BLaER1 (cell line): ENCODE results near the gene NUBP2.
A peak's percentile ranks its signal among the peaks of the same experiment; 100 is the strongest.

Experiments used
- H3K27ac ChIP-seq: shearing (Covaris generic); formaldehyde crosslinking; 2 replicates; pipeline ENCODE4 v1.8.1; 2022
- H3K27me3 ChIP-seq: shearing (Covaris generic); formaldehyde crosslinking; 2 replicates; pipeline ENCODE4 v1.8.1; 2022
- H3K36me3 ChIP-seq: shearing (Covaris generic); formaldehyde crosslinking; 2 replicates; pipeline ENCODE4 v1.8.1; 2022
- H3K4me1 ChIP-seq: shearing (Covaris generic); formaldehyde crosslinking; 2 replicates; pipeline ENCODE4 v1.8.1; 2022
- H3K4me2 ChIP-seq: shearing (Covaris generic); formaldehyde crosslinking; 2 replicates; pipeline ENCODE4 v1.8.1; 2022
- H3K4me3 ChIP-seq: shearing (Covaris generic); formaldehyde crosslinking; 2 replicates; pipeline ENCODE4 v1.8.1; 2022
- H3K9ac ChIP-seq: shearing (Covaris generic); formaldehyde crosslinking; 2 replicates; pipeline ENCODE4 v1.8.1; 2022
- H3K9me3 ChIP-seq: shearing (Covaris generic); formaldehyde crosslinking; 2 replicates; pipeline ENCODE4 v1.8.1; 2022
- H4K20me1 ChIP-seq: shearing (Covaris generic); formaldehyde crosslinking; 2 replicates; pipeline ENCODE4 v1.8.1; 2022
- Cebpa-rat ChIP-seq: shearing (Covaris generic); IDR thresholded peaks from 2 replicates; pipeline ENCODE4 v1.8.1; 2022

NUBP2 gene

DNA sequence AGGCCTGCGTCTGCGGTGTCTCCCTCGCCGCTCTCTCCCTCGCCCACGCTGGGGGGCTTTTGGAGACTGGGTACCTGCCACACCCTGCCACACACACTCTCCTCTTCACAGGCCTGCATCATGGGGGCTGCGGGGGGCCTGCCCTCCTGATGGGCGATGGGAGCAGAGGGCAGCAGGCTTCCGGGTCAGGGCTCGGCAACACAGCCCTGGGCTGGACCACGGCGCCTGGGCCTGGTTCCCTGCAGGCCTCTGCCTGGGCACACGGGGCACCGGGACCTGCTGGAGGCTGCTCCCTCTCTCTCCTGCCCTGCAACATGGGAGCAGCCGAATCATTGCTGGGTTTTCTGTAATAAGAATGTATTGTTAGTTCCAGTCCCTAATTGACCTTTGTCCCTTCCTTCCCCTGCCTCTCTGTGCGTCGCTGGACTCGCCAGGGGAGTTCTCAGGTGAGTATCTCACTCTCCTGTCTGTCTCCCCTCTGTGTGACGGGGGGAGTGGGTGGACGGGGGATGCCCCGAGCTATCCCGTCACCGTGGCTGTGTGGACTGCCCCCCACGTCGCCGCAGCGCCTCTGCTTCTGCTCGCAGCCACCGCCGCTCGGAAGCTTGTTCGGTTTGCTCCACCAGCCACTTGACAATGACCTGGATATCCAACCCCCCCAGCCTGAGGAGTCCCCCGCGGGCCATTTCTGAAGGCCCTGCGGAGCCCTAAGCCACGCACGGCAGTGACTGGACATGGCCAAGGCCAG is 24.9 kb upstream of the NUBP2 start:
- H3K4me3 ChIP-seq = no peak overlapping the region
- no peaks in the 10 kb centered on the region for H3K27me3 ChIP-seq
- TF ChIP-seq Cebpa-rat = no peak
- H4K20me1 ChIP-seq = peaks cover 57% of the 10 kb centered on the region
- 0 out of 2 replicates have a peak overlapping the region, but pooled peaks have one; percentile 9 for H3K4me2 ChIP-seq
- H3K9ac ChIP-seq = 0 out of 2 replicates have a peak overlapping the region, but pooled peaks have one; percentile 24
- peak overlapping the region; percentile 41; the same call in 1 of the 2 replicates for H3K27ac ChIP-seq
- H3K36me3 ChIP-seq = peaks cover 79% of the 10 kb centered on the region
- H3K4me1 ChIP-seq = peaks cover 46% of the 10 kb centered on the region
- H3K9me3 ChIP-seq = no peaks in the 10 kb centered on the region

DNA sequence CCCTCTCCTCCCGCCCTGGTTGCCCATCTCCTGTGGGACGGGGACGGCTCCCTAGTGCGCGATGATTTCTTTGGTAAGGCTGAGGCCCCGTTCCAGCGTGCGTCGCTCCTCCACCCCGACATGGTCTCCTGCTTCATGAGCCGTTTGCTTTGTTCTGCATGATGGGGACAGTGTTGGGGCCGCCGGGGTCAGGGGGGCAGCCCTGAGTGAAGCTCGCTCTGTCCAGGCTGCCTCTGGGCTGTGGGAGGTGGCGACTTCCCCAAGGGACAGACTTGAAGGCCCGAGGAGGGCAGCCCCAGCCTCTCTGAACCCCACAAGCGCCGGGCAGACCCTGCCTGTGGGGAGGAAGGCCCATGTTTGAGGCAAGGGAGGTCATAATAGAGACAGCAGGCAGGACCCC is 23.8 kb upstream of the NUBP2 start:
- no peaks in the 10 kb centered on the region for H3K27me3 ChIP-seq

DNA sequence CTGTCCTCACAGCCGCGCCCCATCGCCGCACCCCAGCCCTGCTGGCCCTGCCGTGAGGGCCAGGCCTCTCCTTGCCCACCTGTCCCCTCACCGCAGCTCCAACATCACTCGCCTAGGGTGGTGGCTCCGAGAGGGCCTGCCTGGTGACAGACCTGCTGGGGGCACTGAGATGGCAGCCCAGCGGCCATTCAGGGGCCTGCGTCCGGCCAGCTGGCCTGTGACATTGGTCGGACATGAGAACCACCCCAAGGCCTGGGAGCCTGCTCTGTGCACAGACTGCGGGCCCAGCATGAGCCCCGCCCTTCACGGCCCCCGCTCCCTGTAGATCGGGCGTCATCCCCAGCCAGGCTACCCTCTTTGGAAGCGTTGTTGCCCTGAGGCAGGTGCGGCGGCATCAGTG is 23.2 kb upstream of the NUBP2 start:
- H3K9ac ChIP-seq = no peak overlapping the region
- H3K36me3 ChIP-seq = peaks cover 75% of the 10 kb centered on the region
- no peak overlapping the region for H3K4me2 ChIP-seq

More for the DNA sequence above, 23.8 kb upstream of the NUBP2 start:
- H3K4me2 ChIP-seq = no peak overlapping the region
- H3K27ac ChIP-seq = no peak overlapping the region; the same call in 1 of the 2 replicates
- H3K9ac ChIP-seq = 0 out of 2 replicates have a peak overlapping the region, but pooled peaks have one; percentile 10
- H4K20me1 ChIP-seq = peaks cover 63% of the 10 kb centered on the region
- no peaks in the 10 kb centered on the region for H3K9me3 ChIP-seq
- TF ChIP-seq Cebpa-rat = no peak
- peaks cover 56% of the 10 kb centered on the region for H3K4me1 ChIP-seq
- H3K36me3 ChIP-seq = peaks cover 75% of the 10 kb centered on the region
- no peak overlapping the region for H3K4me3 ChIP-seq

GRCh38 chr16:1760911-1761310 is 21.8 kb upstream of the NUBP2 start:
- Histone ChIP-seq H3K27ac (peak overlapping the region; percentile 64), H3K9ac (0 out of 2 replicates have a peak overlapping the region, but pooled peaks have one; percentile 29), H3K9me3 (no peaks in the 10 kb centered on the region), H4K20me1 (peaks cover 62% of the 10 kb centered on the region), H3K4me1 (peaks cover 61% of the 10 kb centered on the region), H3K27me3 (no peaks in the 10 kb centered on the region), H3K4me3 (no peak overlapping the region), H3K4me2 (peak overlapping the region; percentile 95), H3K36me3 (peaks cover 77% of the 10 kb centered on the region)
- no peak for TF ChIP-seq Cebpa-rat

More for the DNA sequence above, 23.2 kb upstream of the NUBP2 start:
- peaks cover 63% of the 10 kb centered on the region for H4K20me1 ChIP-seq
- no peak overlapping the region for H3K27ac ChIP-seq
- peaks cover 61% of the 10 kb centered on the region for H3K4me1 ChIP-seq
- no peak overlapping the region for H3K4me3 ChIP-seq
- no peaks in the 10 kb centered on the region for H3K27me3 ChIP-seq
- TF ChIP-seq Cebpa-rat = no peak
- H3K9me3 ChIP-seq = no peaks in the 10 kb centered on the region

DNA sequence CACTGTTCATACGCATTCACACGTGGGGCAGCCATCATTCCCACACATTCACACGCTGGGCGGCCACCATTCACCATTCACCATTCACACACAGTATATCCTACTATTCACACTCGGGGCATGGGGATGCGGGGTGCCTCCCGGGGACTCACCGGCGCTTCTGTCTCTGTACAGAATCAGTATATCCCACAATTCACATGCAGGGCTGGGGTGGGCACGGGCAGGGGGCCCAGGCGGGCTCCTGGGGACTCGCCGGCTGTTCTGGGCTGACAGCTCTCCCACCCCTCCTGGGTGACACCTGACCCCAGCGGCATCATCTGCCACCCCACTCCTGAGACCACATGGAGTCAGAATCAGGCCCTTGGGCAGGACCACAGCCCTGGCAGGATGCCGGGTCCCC is 21.0 kb upstream of the NUBP2 start:
- peak overlapping the region; percentile 58 for H3K4me3 ChIP-seq
- no peaks in the 10 kb centered on the region for H3K27me3 ChIP-seq
- peaks cover 77% of the 10 kb centered on the region for H3K36me3 ChIP-seq
- H3K9ac ChIP-seq = peak overlapping the region; percentile 73
- peaks cover 56% of the 10 kb centered on the region for H4K20me1 ChIP-seq
- peaks cover 60% of the 10 kb centered on the region for H3K4me1 ChIP-seq
- H3K9me3 ChIP-seq = no peaks in the 10 kb centered on the region
- peak overlapping the region; percentile 95 for H3K4me2 ChIP-seq
- H3K27ac ChIP-seq = peak overlapping the region; percentile 87
- TF ChIP-seq Cebpa-rat = no peak

GRCh38 chr16:1762196-1762878 is 20.4 kb upstream of the NUBP2 start:
- Histone ChIP-seq H3K27ac (peak overlapping the region; percentile 87), H3K4me2 (peak overlapping the region; percentile 95), H3K9ac (peak overlapping the region; percentile 73), H3K36me3 (peaks cover 78% of the 10 kb centered on the region), H3K9me3 (no peaks in the 10 kb centered on the region), H3K4me3 (peak overlapping the region; percentile 58), H4K20me1 (peaks cover 51% of the 10 kb centered on the region), H3K27me3 (no peaks in the 10 kb centered on the region), H3K4me1 (peaks cover 54% of the 10 kb centered on the region)
- no peak for TF ChIP-seq Cebpa-rat

GRCh38 chr16:1762879-1763520 is 19.8 kb upstream of the NUBP2 start:
- TF ChIP-seq Cebpa-rat = no peak
- H3K4me1 ChIP-seq = peaks cover 51% of the 10 kb centered on the region
- peak overlapping the region; percentile 87 for H3K27ac ChIP-seq
- H4K20me1 ChIP-seq = peaks cover 50% of the 10 kb centered on the region
- peak overlapping the region; percentile 73 for H3K9ac ChIP-seq
- peak overlapping the region; percentile 58 for H3K4me3 ChIP-seq
- peaks cover 78% of the 10 kb centered on the region for H3K36me3 ChIP-seq
- no peaks in the 10 kb centered on the region for H3K9me3 ChIP-seq
- no peaks in the 10 kb centered on the region for H3K27me3 ChIP-seq
- peak overlapping the region; percentile 95 for H3K4me2 ChIP-seq

- Histone ChIP-seq H3K27me3 (no peaks in the 10 kb centered on the region), H4K20me1 (peaks cover 56% of the 10 kb centered on the region), H3K4me2 (peak overlapping the region; percentile 95), H3K9ac (peak overlapping the region; percentile 73; the same call in 1 of the 2 replicates), H3K4me1 (peaks cover 51% of the 10 kb centered on the region), H3K27ac (peak overlapping the region; percentile 87), H3K4me3 (peak overlapping the region; percentile 58), H3K36me3 (peaks cover 78% of the 10 kb centered on the region), H3K9me3 (no peaks in the 10 kb centered on the region)
- no peak for TF ChIP-seq Cebpa-rat
Observed at GRCh38 chr16:1763521-1764511, 18.9 kb upstream of the NUBP2 start.

GRCh38 chr16:1764971-1765370 is 17.8 kb upstream of the NUBP2 start:
- Histone ChIP-seq H3K9me3 (no peaks in the 10 kb centered on the region), H3K9ac (no peak overlapping the region), H3K4me1 (peaks cover 47% of the 10 kb centered on the region), H4K20me1 (peaks cover 56% of the 10 kb centered on the region), H3K27ac (peak overlapping the region; percentile 3; the same call in 1 of the 2 replicates), H3K36me3 (peaks cover 78% of the 10 kb centered on the region), H3K4me2 (no peak overlapping the region), H3K4me3 (no peak overlapping the region), H3K27me3 (no peaks in the 10 kb centered on the region)
- no peak for TF ChIP-seq Cebpa-rat
